Caco-2 (cell line): Measurements from ENCODE around the gene ASGR1. TPM values are rescaled to one million over a fixed set of nuclear protein-coding genes. Genes with fewer than 3 reads are reported as not detected.
A peak's percentile ranks its signal among the peaks of the same experiment; 100 is the strongest.

Source experiments
- BruUV-seq: library from RNA; stranded (reverse); fragments of 400-500 nt; replicated peaks from 2 replicates; lab custom pipeline; 2021; lab: Mats Ljungman, UMichigan
- CTCF ChIA-PET: fragments of 300-600 bp; sonication (Branson Sonifier 250); formaldehyde crosslinking; loops from one replicate; lab custom pipeline; 2022; ENCODE audit warnings: antibody characterized with exemption; lab: Charles Lee
- POLR2A ChIA-PET: fragments of 300-600 bp; sonication (Branson Sonifier 250); formaldehyde crosslinking; loops from one replicate; lab custom pipeline; 2022; ENCODE audit warnings: antibody characterized with exemption; lab: Charles Lee
- DNase-seq, 2 experiments: peaks; one replicate each; pipeline versions ENCODE4 v3.0.0 to v3.0.0-alpha.2; 2020 to 2022
- H3K27me3 ChIP-seq: replicated peaks from 2 replicates; pipeline ENCODE4 v1.6.0; 2011; ENCODE audit warnings: low read length; ENCODE audit not compliant: control insufficient read depth, insufficient read depth
- H3K36me3 ChIP-seq: 2 replicates; pipeline ENCODE4 v1.5.1; 2011; ENCODE audit warnings: low read length; ENCODE audit not compliant: control insufficient read depth, insufficient read depth
- H3K4me1 ChIP-seq: fragments of 250-450 bp; sonication (Bioruptor Pico); 2 replicates; pipeline ENCODE4 v1.5.1; 2020; ENCODE audit warnings: mild to moderate bottlenecking
- H3K4me3 ChIP-seq: 2 replicates; pipeline ENCODE4 v1.5.1; 2011; ENCODE audit warnings: low read depth, mild to moderate bottlenecking, control low read depth, low read length
- H3K9me3 ChIP-seq: fragments of 250-450 bp; sonication (Bioruptor Pico); 2 replicates; pipeline ENCODE4 v1.5.1; 2020; ENCODE audit warnings: mild to moderate bottlenecking, moderate library complexity
- H3K27ac Mint-ChIP-seq: one replicate; pipeline ENCODE4 v1.8.0; 2022; ENCODE audit warnings: mixed read lengths; ENCODE audit not compliant: unreplicated experiment
- H3K27me3 Mint-ChIP-seq: one replicate; pipeline ENCODE4 v1.8.0; 2022; ENCODE audit warnings: mixed read lengths; ENCODE audit not compliant: insufficient read depth, unreplicated experiment
- H3K36me3 Mint-ChIP-seq: one replicate; pipeline ENCODE4 v1.8.0; 2022; ENCODE audit warnings: mild to moderate bottlenecking, mixed read lengths; ENCODE audit not compliant: insufficient read depth, unreplicated experiment
- H3K4me1 Mint-ChIP-seq: one replicate; pipeline ENCODE4 v1.8.0; 2022; ENCODE audit warnings: low read depth, mixed read lengths; ENCODE audit not compliant: unreplicated experiment
- H3K4me3 Mint-ChIP-seq: one replicate; pipeline ENCODE4 v1.8.0; 2022; ENCODE audit warnings: mild to moderate bottlenecking, moderate library complexity, mixed read lengths; ENCODE audit not compliant: unreplicated experiment
- H3K9me3 Mint-ChIP-seq: one replicate; pipeline ENCODE4 v1.8.0; 2022; ENCODE audit warnings: mixed read lengths; ENCODE audit not compliant: unreplicated experiment
- intact Hi-C: fragments of 100-400 bp; cut with micrococcal nuclease; formaldehyde crosslinking; loops from one replicate; pipeline ENCODE4 v1.10.0; 2022; ENCODE audit not compliant: unreplicated experiment
- total RNA-seq: library from RNA; stranded (reverse); gene quantifications from 2 replicates; pipeline ENCODE4 v1.2.3, GENCODE V29; 2022
- TF ChIP-seq, protein P1 (sequence below), 2 experiments: fragments of 200-600 bp in 1 of 2; IDR thresholded peaks; 1 replicate in 1 of 2; 2 replicates in 1 of 2; pipeline versions ENCODE4 v1.5.1 to v1.8.0; 2011 to 2022; ENCODE audit warnings: antibody characterized with exemption in 1 of 2, control low read depth in 1 of 2, inconsistent platforms in 1 of 2, low read depth in 1 of 2, low read length in 1 of 2, mild to moderate bottlenecking in 1 of 2, moderate library complexity in 1 of 2; ENCODE audit not compliant: insufficient read depth in 1 of 2, severe bottlenecking in 1 of 2, unreplicated experiment in 1 of 2

ASGR1 gene
- total RNA-seq, 1 experiment from 2014 or later: 9.2 TPM

GRCh38 chr17:7219229-7219811 is 40.1 kb upstream of the ASGR1 start:
- Mint-ChIP-seq H3K4me1 (peaks cover 5% of the 10 kb centered on the region), H3K27ac (peak overlapping the region; percentile 73), H3K9me3 (no peaks in the 10 kb centered on the region), H3K36me3 (peaks cover 58% of the 10 kb centered on the region), H3K27me3 (no peaks in the 10 kb centered on the region), H3K4me3 (peak overlapping the region; percentile 77)
- H3K36me3 ChIP-seq: no peaks in the 10 kb centered on the region
- TF ChIP-seq, protein P1, sequence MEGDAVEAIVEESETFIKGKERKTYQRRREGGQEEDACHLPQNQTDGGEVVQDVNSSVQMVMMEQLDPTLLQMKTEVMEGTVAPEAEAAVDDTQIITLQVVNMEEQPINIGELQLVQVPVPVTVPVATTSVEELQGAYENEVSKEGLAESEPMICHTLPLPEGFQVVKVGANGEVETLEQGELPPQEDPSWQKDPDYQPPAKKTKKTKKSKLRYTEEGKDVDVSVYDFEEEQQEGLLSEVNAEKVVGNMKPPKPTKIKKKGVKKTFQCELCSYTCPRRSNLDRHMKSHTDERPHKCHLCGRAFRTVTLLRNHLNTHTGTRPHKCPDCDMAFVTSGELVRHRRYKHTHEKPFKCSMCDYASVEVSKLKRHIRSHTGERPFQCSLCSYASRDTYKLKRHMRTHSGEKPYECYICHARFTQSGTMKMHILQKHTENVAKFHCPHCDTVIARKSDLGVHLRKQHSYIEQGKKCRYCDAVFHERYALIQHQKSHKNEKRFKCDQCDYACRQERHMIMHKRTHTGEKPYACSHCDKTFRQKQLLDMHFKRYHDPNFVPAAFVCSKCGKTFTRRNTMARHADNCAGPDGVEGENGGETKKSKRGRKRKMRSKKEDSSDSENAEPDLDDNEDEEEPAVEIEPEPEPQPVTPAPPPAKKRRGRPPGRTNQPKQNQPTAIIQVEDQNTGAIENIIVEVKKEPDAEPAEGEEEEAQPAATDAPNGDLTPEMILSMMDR (IDR thresholded peaks at IDR 0.05; ENCODE audit: insufficient read depth in 1 of 2, low read depth in 1 of 2, low read length in 1 of 2, severe bottlenecking in 1 of 2, unreplicated experiment in 1 of 2): no peak
- ChIA-PET POLR2A (interaction anchor here (0.5 to 2.3 kb wide), 3 partner anchors 15 to 146 kb away, joined by 3 to 6 read pairs (median 6); partner anchors contain the start of gene DVL2), CTCF (no interaction called here)
- H3K4me1 ChIP-seq: peaks cover 10% of the 10 kb centered on the region
- H3K9me3 ChIP-seq: no peaks in the 10 kb centered on the region
- no TSS peak for BruUV-seq
- H3K4me3 ChIP-seq: peak overlapping the region; percentile 80
- no peak for DNase-seq
- H3K27me3 ChIP-seq: no peaks in the 10 kb centered on the region
- intact Hi-C loops: loop anchor here (1.0 kb wide), 1 partner anchor 28 kb away; no protein-coding TSS in a partner anchor

DNA sequence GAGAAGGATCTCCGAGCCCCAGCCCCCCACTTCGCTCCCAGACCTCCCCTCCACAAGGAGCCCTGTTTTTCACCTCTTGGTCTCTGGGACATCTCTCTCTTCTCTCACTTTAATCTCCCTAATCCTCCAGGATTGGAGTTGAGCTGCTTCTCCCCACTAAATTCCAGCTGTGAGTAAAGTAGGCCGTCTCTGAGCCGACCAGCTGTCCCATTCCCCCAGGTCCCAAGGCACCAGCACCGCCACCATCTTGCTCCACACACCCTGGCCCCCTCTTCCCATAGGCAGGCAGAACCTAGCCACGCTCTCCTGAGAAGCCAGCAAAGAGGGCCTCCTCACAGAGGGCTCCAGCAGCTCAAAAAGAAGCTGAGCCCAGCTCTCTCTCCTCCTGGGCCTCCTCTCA is 39.6 kb upstream of the ASGR1 start:
- POLR2A ChIA-PET: interaction anchor here (2.3 kb wide), 1 partner anchor 16 kb away, joined by 6 read pairs; the partner anchor contains the start of gene DVL2
- TF ChIP-seq, protein P1 (IDR thresholded peaks at IDR 0.05; ENCODE audit: insufficient read depth in 1 of 2, low read depth in 1 of 2, low read length in 1 of 2, severe bottlenecking in 1 of 2, unreplicated experiment in 1 of 2): no peak
- CTCF ChIA-PET: no interaction called here
- DNase-seq: no peak
- no TSS peak for BruUV-seq
- no peaks in the 10 kb centered on the region for H3K9me3 Mint-ChIP-seq
- Histone ChIP-seq H3K9me3 (no peaks in the 10 kb centered on the region), H3K36me3 (no peaks in the 10 kb centered on the region), H3K4me1 (peaks cover 10% of the 10 kb centered on the region), H3K4me3 (no peak overlapping the region), H3K27me3 (no peaks in the 10 kb centered on the region)
- no peaks in the 10 kb centered on the region for H3K27me3 Mint-ChIP-seq
- no peak overlapping the region for H3K27ac Mint-ChIP-seq
- H3K36me3 Mint-ChIP-seq: peaks cover 60% of the 10 kb centered on the region
- intact Hi-C loops: loop anchor here (1.0 kb wide), 1 partner anchor 27 kb away; no protein-coding TSS in a partner anchor
- H3K4me3 Mint-ChIP-seq: peak overlapping the region; percentile 77
- H3K4me1 Mint-ChIP-seq: peaks cover 5% of the 10 kb centered on the region

GRCh38 chr17:7218166-7218565 is 39.0 kb upstream of the ASGR1 start:
- Histone ChIP-seq H3K4me1 (peaks cover 10% of the 10 kb centered on the region), H3K9me3 (no peaks in the 10 kb centered on the region), H3K36me3 (no peaks in the 10 kb centered on the region), H3K27me3 (no peaks in the 10 kb centered on the region), H3K4me3 (no peak overlapping the region)
- Mint-ChIP-seq H3K4me1 (peaks cover 5% of the 10 kb centered on the region), H3K4me3 (no peak overlapping the region), H3K27me3 (no peaks in the 10 kb centered on the region), H3K27ac (no peak overlapping the region), H3K9me3 (no peaks in the 10 kb centered on the region), H3K36me3 (peaks cover 58% of the 10 kb centered on the region)
- intact Hi-C loops: no loop called here
- POLR2A ChIA-PET: no interaction called here
- CTCF ChIA-PET: no interaction called here
- BruUV-seq: no TSS peak
- TF ChIP-seq, protein P1 (IDR thresholded peaks at IDR 0.05; ENCODE audit: insufficient read depth in 1 of 2, low read depth in 1 of 2, low read length in 1 of 2, severe bottlenecking in 1 of 2, unreplicated experiment in 1 of 2): no peak
- DNase-seq: no peak
